SK-N-SH treated with all-trans-retinoic acid at 6 μM for 48 hours (cell line): Measurements from ENCODE around the gene TBC1D16.
"Not testable (repeated sequence)": the region's sequence is repeated elsewhere in the genome, so short reads cannot be mapped to it uniquely, and the experiment has no call there.

ENCODE experiments used
- ATAC-seq: fragments of 200-7000 bp; cut with Tn5 transposase; 3 replicates; pipeline ENCODE4 v1.9.1; 2020; ENCODE audit warnings: mild to moderate bottlenecking, moderate library complexity
- ARNTL ChIP-seq: fragments of 450-650 bp; formaldehyde crosslinking; IDR thresholded peaks from 2 replicates; pipeline ENCODE4 v1.5.0; 2020; ENCODE audit warnings: low read depth, mild to moderate bottlenecking, moderate library complexity, borderline replicate concordance
- CREB5 ChIP-seq: fragments of 250-450 bp; sonication (Bioruptor Pico); IDR thresholded peaks from 2 replicates; pipeline ENCODE4 v1.5.1; 2020; ENCODE audit warnings: low read depth, mild to moderate bottlenecking, moderate library complexity
- CSDC2 ChIP-seq: fragments of 250-450 bp; sonication (Bioruptor Pico); IDR thresholded peaks from 2 replicates; pipeline ENCODE4 v1.5.0; 2020; ENCODE audit warnings: mild to moderate bottlenecking, moderate library complexity
- CSRNP3 ChIP-seq: fragments of 250-450 bp; sonication (Bioruptor Pico); IDR thresholded peaks from 2 replicates; pipeline ENCODE4 v1.5.1; 2021; ENCODE audit warnings: mild to moderate bottlenecking, moderate library complexity
- ESRRG ChIP-seq: fragments of 250-450 bp; sonication (Bioruptor Pico); IDR thresholded peaks from 2 replicates; pipeline ENCODE4 v1.6.1; 2021; ENCODE audit warnings: mild to moderate bottlenecking
- GLIS3 ChIP-seq: fragments of 250-450 bp; sonication (Bioruptor Pico); IDR thresholded peaks from 2 replicates; pipeline ENCODE4 v1.5.0; 2020; ENCODE audit warnings: mild to moderate bottlenecking, moderate library complexity
- ISL1 ChIP-seq: fragments of 250-450 bp; sonication (Bioruptor Pico); IDR thresholded peaks from 2 replicates; pipeline ENCODE4 v2.1.2; 2022; ENCODE audit warnings: mild to moderate bottlenecking, moderate library complexity
- OSR1 ChIP-seq: fragments of 250-450 bp; sonication (Bioruptor Pico); IDR thresholded peaks from 2 replicates; pipeline ENCODE4 v1.8.0; 2022; ENCODE audit warnings: moderate library complexity, mild to moderate bottlenecking, inconsistent platforms
- POU6F1 ChIP-seq: fragments of 250-450 bp; sonication (Bioruptor Pico); IDR thresholded peaks from 2 replicates; pipeline ENCODE4 v1.8.0; 2021; ENCODE audit warnings: low read depth, mild to moderate bottlenecking, moderate library complexity, borderline replicate concordance
- PPARA ChIP-seq: fragments of 250-450 bp; sonication (Bioruptor Pico); IDR thresholded peaks from 2 replicates; pipeline ENCODE4 v1.5.0; 2020; ENCODE audit warnings: mild to moderate bottlenecking, borderline replicate concordance
- RARB ChIP-seq: fragments of 250-450 bp; sonication (Bioruptor Pico); IDR thresholded peaks from 2 replicates; pipeline ENCODE4 v1.8.0; 2021; ENCODE audit warnings: mild to moderate bottlenecking, moderate library complexity
- SNAI2 ChIP-seq: fragments of 250-450 bp; sonication (Bioruptor Pico); IDR thresholded peaks from 2 replicates; pipeline ENCODE4 v1.5.0; 2020; ENCODE audit warnings: mild to moderate bottlenecking, moderate library complexity
- TCF4 ChIP-seq: fragments of 250-450 bp; sonication (Bioruptor Pico); IDR thresholded peaks from 2 replicates; pipeline ENCODE4 v1.8.0; 2021; ENCODE audit warnings: mild to moderate bottlenecking, moderate library complexity, borderline replicate concordance
- TOX ChIP-seq: fragments of 250-450 bp; sonication (Bioruptor Pico); IDR thresholded peaks from 2 replicates; pipeline ENCODE4 v1.8.0; 2021; ENCODE audit warnings: mild to moderate bottlenecking, moderate library complexity, borderline replicate concordance
- ZC3H10 ChIP-seq: fragments of 250-450 bp; sonication (Bioruptor Pico); IDR thresholded peaks from 2 replicates; pipeline ENCODE4 v1.5.1; 2021; ENCODE audit warnings: mild to moderate bottlenecking, moderate library complexity
- ZFP3 ChIP-seq: fragments of 250-450 bp; sonication (Bioruptor Pico); IDR thresholded peaks from 2 replicates; pipeline ENCODE4 v1.5.0; 2020; ENCODE audit warnings: mild to moderate bottlenecking, moderate library complexity
- ZFP30 ChIP-seq: fragments of 450-650 bp; formaldehyde crosslinking; IDR thresholded peaks from 2 replicates; pipeline ENCODE4 v1.5.0; 2022; ENCODE audit warnings: mild to moderate bottlenecking, moderate library complexity
- ZNF565 ChIP-seq: fragments of 450-650 bp; formaldehyde crosslinking; conservative IDR thresholded peaks from 2 replicates; pipeline ENCODE4 v1.5.0; 2020; ENCODE audit warnings: low read depth, mild to moderate bottlenecking, moderate library complexity
- ZNF70 ChIP-seq: fragments of 450-650 bp; formaldehyde crosslinking; IDR thresholded peaks from 2 replicates; pipeline ENCODE4 v1.5.0; 2020; ENCODE audit warnings: mild to moderate bottlenecking, moderate library complexity
- ZNF8 ChIP-seq: fragments of 450-650 bp; formaldehyde crosslinking; IDR thresholded peaks from 2 replicates; pipeline ENCODE4 v1.5.0; 2020; ENCODE audit warnings: mild to moderate bottlenecking, moderate library complexity
- TF ChIP-seq, protein P1 (sequence below): fragments of 250-450 bp; sonication (Bioruptor Pico); IDR thresholded peaks from 2 replicates; pipeline ENCODE4 v1.8.0; 2020; ENCODE audit warnings: mild to moderate bottlenecking, moderate library complexity, borderline replicate concordance

Gene TBC1D16

DNA sequence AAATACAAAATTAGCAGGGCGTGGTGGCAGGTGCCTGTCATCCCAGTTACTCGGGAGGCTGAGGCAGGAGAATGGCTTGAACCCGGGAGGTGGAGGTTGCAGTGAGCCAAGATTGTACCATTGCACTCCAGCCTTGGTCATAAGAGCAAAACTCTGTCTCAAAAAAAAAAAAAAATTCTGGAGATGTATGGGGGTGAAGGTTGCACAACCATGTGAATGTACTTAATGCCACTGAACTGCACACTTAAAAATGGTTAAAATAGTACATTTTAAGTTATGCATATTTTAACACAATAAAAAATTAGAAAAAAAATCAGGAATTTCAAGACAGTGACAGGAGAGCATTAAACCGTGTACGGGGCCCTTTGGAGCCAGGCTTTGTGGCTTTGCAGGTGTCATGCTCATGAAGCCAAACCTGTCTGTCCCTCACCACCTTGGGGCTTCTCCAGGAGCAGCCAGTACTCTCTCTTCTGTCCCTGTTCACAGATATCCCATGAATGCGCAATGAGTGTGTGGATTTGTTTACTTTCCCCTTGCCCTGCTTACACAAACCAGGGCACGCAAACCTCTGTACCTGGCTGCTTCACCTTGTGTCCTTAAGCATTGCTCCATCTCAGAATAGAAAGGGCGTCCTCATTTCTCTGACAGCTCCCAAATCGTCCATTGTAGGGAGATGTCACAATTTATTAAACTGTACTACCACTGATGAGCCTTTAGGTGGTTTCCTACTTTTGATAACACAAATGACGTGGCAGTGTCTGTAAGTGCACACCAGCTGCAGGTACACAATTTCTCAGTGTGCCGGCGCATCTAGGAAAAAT is 138.2 kb downstream of the TBC1D16 start:
- TF ChIP-seq ZNF565 (CRISPR knock-in tag) (no peak), ESRRG (no peak), SNAI2 (CRISPR knock-in tag) (no peak)
- no peak for ATAC-seq

DNA sequence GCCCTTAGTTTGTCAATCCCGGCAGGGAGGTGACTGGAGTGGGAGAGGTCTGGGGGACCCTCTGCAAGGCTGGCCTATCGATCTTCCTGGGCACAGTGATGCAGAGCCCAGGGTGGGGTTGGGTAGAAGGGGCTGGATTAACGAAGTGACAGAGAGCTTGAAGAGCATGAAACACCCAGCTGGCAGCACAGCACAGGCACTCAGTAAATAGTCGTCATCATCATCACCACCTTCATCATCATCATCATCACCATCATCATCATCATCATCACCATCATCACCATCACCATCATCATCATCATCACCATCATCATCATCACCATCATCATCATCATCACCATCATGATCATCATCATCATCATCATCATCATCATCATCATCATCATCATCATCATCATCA is 142.2 kb downstream of the TBC1D16 start:
- ATAC-seq = not testable (repeated sequence)

DNA sequence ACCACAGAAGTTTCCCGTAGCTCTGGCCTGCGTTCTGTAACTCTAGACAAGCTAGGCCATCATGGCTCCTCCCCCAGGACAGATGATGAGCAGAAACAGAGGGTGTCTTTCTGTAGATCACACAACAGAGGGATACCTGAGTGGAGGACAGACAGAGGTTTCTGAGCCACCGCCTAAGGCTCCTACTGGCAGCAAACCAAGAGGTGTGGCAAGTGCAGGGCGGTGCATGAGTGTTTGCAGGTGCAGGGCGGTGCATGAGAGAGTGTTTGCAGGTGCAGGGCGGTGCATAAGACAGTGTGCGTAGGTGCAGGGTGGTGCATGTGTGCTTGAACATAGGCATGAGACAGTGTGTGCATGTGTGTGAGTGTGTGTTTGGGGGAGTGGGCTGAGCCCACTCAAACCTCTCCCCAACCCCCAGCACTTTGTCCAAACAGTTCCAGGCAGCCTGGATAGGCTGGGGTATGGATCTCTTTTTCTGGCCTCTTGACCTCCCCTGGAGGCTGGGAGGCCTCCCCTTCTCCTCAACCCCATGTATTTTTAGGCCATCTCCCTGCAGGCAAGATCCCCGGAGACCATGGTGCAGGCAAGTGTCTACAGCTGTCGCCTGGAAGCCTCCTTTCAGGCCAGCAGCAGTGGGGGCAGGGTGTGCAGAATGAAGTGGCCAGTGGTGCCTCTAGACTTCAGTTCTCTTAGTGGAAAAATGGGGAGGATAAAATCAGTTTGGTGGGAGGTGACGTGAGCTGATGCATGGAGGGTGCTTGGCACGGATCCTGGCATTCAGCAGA is 143.0 kb downstream of the TBC1D16 start:
- ATAC-seq = no peak

DNA sequence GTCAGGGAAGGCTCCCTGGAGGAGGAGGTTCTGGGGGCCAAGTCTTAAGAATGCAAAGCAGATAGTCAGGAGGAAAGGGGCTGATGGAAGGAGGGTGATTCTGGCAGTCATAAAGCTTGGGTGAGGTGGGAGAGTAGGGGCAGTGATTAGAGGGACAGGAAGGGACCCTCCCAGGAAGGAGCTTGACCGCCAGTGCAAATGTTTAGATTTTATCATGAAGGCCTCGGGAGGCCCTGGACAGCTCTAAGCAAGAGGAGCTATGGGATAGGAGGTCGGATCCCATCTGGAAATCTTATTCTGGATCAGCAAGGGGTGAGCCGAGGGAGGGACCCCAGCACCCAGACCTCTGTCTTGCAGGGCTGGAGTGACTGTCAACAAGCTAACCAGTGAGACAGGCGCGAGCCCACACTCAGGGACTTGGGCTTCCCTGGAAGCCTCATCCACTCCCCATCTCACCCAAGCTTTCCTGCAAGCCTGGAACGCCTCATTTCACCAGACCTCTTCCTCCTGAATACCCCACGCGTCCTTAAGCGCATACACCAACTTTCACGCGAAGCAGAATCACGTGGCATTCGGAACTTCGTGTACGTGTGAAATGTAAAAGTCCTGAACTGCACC is 144.4 kb downstream of the TBC1D16 start:
- no peak for ATAC-seq
- TF ChIP-seq ZFP3 (CRISPR knock-in tag) (no peak), ZFP30 (CRISPR knock-in tag) (no peak), ZC3H10 (CRISPR knock-in tag) (no peak), PPARA (CRISPR knock-in tag) (no peak), OSR1 (CRISPR knock-in tag) (no peak), ZNF565 (CRISPR knock-in tag) (no peak), SNAI2 (CRISPR knock-in tag) (no peak), ZNF8 (CRISPR knock-in tag) (no peak), ZNF70 (no peak), CREB5 (CRISPR knock-in tag) (no peak), TOX (CRISPR knock-in tag) (no peak), GLIS3 (no peak), RARB (CRISPR knock-in tag) (no peak), ESRRG (no peak)

More for the DNA sequence above, 143.0 kb downstream of the TBC1D16 start:
- no peak for TF ChIP-seq ZNF565 (CRISPR knock-in tag)
- TF ChIP-seq TOX (CRISPR knock-in tag) = no peak
- TF ChIP-seq ESRRG = no peak
- no peak for TF ChIP-seq RARB (CRISPR knock-in tag)
- TF ChIP-seq ZFP30 (CRISPR knock-in tag) = no peak
- TF ChIP-seq PPARA (CRISPR knock-in tag) = no peak
- no peak for TF ChIP-seq CSDC2 (CRISPR knock-in tag)
- no peak for TF ChIP-seq ARNTL (CRISPR knock-in tag)
- no peak for TF ChIP-seq GLIS3
- TF ChIP-seq TCF4 (CRISPR knock-in tag) = no peak
- TF ChIP-seq CREB5 (CRISPR knock-in tag) = no peak
- no peak for TF ChIP-seq ZNF8 (CRISPR knock-in tag)
- TF ChIP-seq CSRNP3 (CRISPR knock-in tag) = no peak
- no peak for TF ChIP-seq SNAI2 (CRISPR knock-in tag)
- no peak for TF ChIP-seq ISL1 (CRISPR knock-in tag)
- no peak for TF ChIP-seq POU6F1 (CRISPR knock-in tag)
- no peak for TF ChIP-seq ZC3H10 (CRISPR knock-in tag)
- TF ChIP-seq ZFP3 (CRISPR knock-in tag) = no peak
- TF ChIP-seq, protein P1, sequence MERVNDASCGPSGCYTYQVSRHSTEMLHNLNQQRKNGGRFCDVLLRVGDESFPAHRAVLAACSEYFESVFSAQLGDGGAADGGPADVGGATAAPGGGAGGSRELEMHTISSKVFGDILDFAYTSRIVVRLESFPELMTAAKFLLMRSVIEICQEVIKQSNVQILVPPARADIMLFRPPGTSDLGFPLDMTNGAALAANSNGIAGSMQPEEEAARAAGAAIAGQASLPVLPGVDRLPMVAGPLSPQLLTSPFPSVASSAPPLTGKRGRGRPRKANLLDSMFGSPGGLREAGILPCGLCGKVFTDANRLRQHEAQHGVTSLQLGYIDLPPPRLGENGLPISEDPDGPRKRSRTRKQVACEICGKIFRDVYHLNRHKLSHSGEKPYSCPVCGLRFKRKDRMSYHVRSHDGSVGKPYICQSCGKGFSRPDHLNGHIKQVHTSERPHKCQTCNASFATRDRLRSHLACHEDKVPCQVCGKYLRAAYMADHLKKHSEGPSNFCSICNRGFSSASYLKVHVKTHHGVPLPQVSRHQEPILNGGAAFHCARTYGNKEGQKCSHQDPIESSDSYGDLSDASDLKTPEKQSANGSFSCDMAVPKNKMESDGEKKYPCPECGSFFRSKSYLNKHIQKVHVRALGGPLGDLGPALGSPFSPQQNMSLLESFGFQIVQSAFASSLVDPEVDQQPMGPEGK = no peak
- TF ChIP-seq OSR1 (CRISPR knock-in tag) = no peak
- TF ChIP-seq, all 23 proteins: peak for 0
